Heart right ventricle (tissue), 16 donors: Measurements from ENCODE around the gene RHEB. TPM values are rescaled to one million over a fixed set of nuclear protein-coding genes. Genes with fewer than 3 reads are reported as not detected.

Experiments used
- ATAC-seq, 8 donors: fragments of 200-7000 bp; cut with Tn5 transposase; one replicate each; pipeline ENCODE4 v1.9.1; 2020; ENCODE audit warnings: mild to moderate bottlenecking in 8 of 8, moderate library complexity in 8 of 8, moderate number of reproducible peaks in 1 of 8
- DNase-seq, 2 donors: peaks; one replicate each; pipeline ENCODE4 v3.0.0-alpha.2; 2020
- H3K27ac ChIP-seq, 10 donors: fragments of 200-600 bp; sonication (generic) in 2 of 10; one replicate each; pipeline versions ENCODE4 v1.5.0 to v1.8.0; 2020 to 2022; ENCODE audit warnings: mild to moderate bottlenecking in 3 of 10
- H3K27me3 ChIP-seq, 7 donors: fragments of 200-600 bp; one replicate each; pipeline ENCODE4 v1.8.0; 2021 to 2022; ENCODE audit warnings: mild to moderate bottlenecking in 2 of 7
- H3K36me3 ChIP-seq, 9 donors: fragments of 200-600 bp; sonication (generic) in 1 of 9; one replicate each; pipeline versions ENCODE4 v1.5.0 to v1.8.0; 2020 to 2022; ENCODE audit warnings: mild to moderate bottlenecking in 2 of 9
- H3K4me1 ChIP-seq, 9 donors: fragments of 200-600 bp; sonication (generic) in 1 of 9; one replicate each; pipeline versions ENCODE4 v1.5.0 to v1.8.0; 2020 to 2022; ENCODE audit warnings: mild to moderate bottlenecking in 4 of 9
- H3K4me3 ChIP-seq, 10 donors: fragments of 200-600 bp; sonication (generic) in 2 of 10; one replicate each; pipeline versions ENCODE4 v1.5.0 to v1.8.0; 2020 to 2022; ENCODE audit warnings: mild to moderate bottlenecking in 7 of 10, moderate library complexity in 2 of 10
- H3K9me3 ChIP-seq, 11 donors: fragments of 200-600 bp in 10 of 11; sonication (generic) in 2 of 11; one replicate each; pipeline versions ENCODE4 v1.5.0 to v1.8.0; 2013 to 2022; ENCODE audit warnings: mild to moderate bottlenecking in 2 of 11, control low read depth in 1 of 11, moderate library complexity in 1 of 11
- CTCF ChIP-seq, 9 donors: fragments of 200-600 bp; sonication (generic) in 2 of 9; IDR thresholded peaks; one replicate each; pipeline versions ENCODE4 v1.5.0 to v1.8.0; 2021 to 2022; ENCODE audit warnings: antibody characterized with exemption in 9 of 9, mild to moderate bottlenecking in 5 of 9, moderate library complexity in 1 of 9
- WGBS, 2 donors: extraction: QIAGEN DNeasy Blood & Tissue Kit; methylation state at CpG; one replicate each; pipeline ENCODE4 v1.1.7; 2013; ENCODE audit warnings: inconsistent platforms in 1 of 2; 5-methylcytosine and 5-hydroxymethylcytosine counted together
- intact Hi-C, 10 donors: fragments of 100-400 bp; cut with DNase I; formaldehyde crosslinking; loops; one replicate each; pipeline versions ENCODE4 v1.11.1 to v1.14.2; 2022
- polyA plus RNA-seq, 2 donors: library from polyadenylated mRNA; stranded (reverse); fragments of 200-250 nt; gene quantifications; one replicate each; pipeline ENCODE4 v1.2.3, GENCODE V29; 2013
- total RNA-seq, 10 donors: library from RNA; stranded (reverse); fragmentation: NEBNext Ultra II Directional in 3 of 10; extraction: Animal tissue kit (Norgen Biotek cat#: 25700) in 3 of 10; gene quantifications; one replicate each; pipeline versions ENCODE4 v1.2.1 to v1.2.4, GENCODE V29; 2021 to 2023
- donor health status: Arrhythmogenic right ventricular cardiomyopathy.
- donor health status: ischemic (EF 13 %, LVEDD 7.1; RV severe dilation, severe dysfunction).
- donor health status: healthy with polysubstance abuse.
- donor health status: DM: no; HTN: yes; CAD: no.
- donor health status: DM: no; HTN: no; CAD: no.
- donor health status: ischemic (EF 25% LVEDD 6.9; RV normal size, moderate dysfunction).
- donor health status: ischemic (EF 25% LVEDD 5.7; RV mildly dilated, moderate dysfunction).
- donor health status: healthy.
- donor health status: DM: yes; HTN: yes; CAD: no.
- donor health status: Ischemic cardiomyopathy.
- donor health status: ischemic (EF 35%, LVEDD 5.7; RV mildly dilated, moderate dysfunction).
- donor health status: nonischemic (EF 11% LVEDD 7.7; RV severe dilation, severe dysfunction).
- donor health status: DM: yes; HTN: yes; CAD: no.
- donor health status: PGD.
- donor health status: ischemic (EF 29% LVEDD 5.4; RV normal size, mild dysfunction).
- donor health status: nonischemic (EF 23%, LVEDD 6.1; RV moderate dilation, normal function).

Gene RHEB
- total and polyA plus RNA-seq, 12 donors, result 56.0 to 174 (median 104) TPM

- H3K36me3 ChIP-seq, result no peaks in the 10 kb centered on the region
- intact Hi-C loops, result loop anchor here in 2 of 10 donors (5.0 kb wide), 1 partner anchor 53 kb away; no protein-coding TSS in a partner anchor
- TF ChIP-seq CTCF (IDR thresholded peaks at IDR 0.05), result no peak
- 92% methylated on average over 20 of the region's 20 CpGs for WGBS, 2 donors
- peaks cover 0 to 29% (median 26%) of the 10 kb centered on the region in 7 donors for H3K27me3 ChIP-seq
- ATAC-seq (no peak), DNase-seq (no peak)
- no peak overlapping the region for H3K4me3 ChIP-seq
- H3K27ac ChIP-seq, result no peak overlapping the region
- H3K4me1 ChIP-seq, result peaks cover 0 to 20% (median 14%) of the 10 kb centered on the region in 9 donors
- no peaks in the 10 kb centered on the region for H3K9me3 ChIP-seq
Observed at GRCh38 chr7:151435103-151435916, 84.4 kb downstream of the RHEB start.

- intact Hi-C loops, result no loop called here
- Histone ChIP-seq H3K27me3 (peaks cover 0 to 21% (median 20%) of the 10 kb centered on the region in 7 donors), H3K4me3 (no peak overlapping the region), H3K4me1 (peaks cover 0 to 16% (median 8%) of the 10 kb centered on the region in 9 donors), H3K9me3 (no peaks in the 10 kb centered on the region), H3K27ac (no peak overlapping the region), H3K36me3 (no peaks in the 10 kb centered on the region)
- DNase-seq, result no peak
- WGBS, 2 donors, result 91 to 94% methylated on average over 4 of the region's 4 CpGs
- no peak for TF ChIP-seq CTCF (IDR thresholded peaks at IDR 0.05)
- no peak for ATAC-seq
Observed at GRCh38 chr7:151434549-151434948, 85.1 kb downstream of the RHEB start.

- no peak for TF ChIP-seq CTCF (IDR thresholded peaks at IDR 0.05)
- H3K4me3 ChIP-seq, result no peak overlapping the region
- DNase-seq, result no peak
- no peak for ATAC-seq
- H3K4me1 ChIP-seq, result peaks cover 0 to 19% (median 8%) of the 10 kb centered on the region in 9 donors
- H3K9me3 ChIP-seq, result no peaks in the 10 kb centered on the region
- intact Hi-C loops, result no loop called here
- H3K27me3 ChIP-seq, result peaks cover 0 to 15% (median 13%) of the 10 kb centered on the region in 7 donors
- no peak overlapping the region for H3K27ac ChIP-seq
- WGBS, 2 donors, result 90 to 91% methylated on average over 15 of the region's 15 CpGs
- no peaks in the 10 kb centered on the region for H3K36me3 ChIP-seq
Observed at GRCh38 chr7:151433721-151434400, 85.8 kb downstream of the RHEB start.

GRCh38 chr7:151432658-151433521, 86.8 kb downstream of the RHEB start:
- ATAC-seq (no peak), DNase-seq (no peak)
- intact Hi-C loops, result no loop called here
- Histone ChIP-seq H3K27me3 (peaks cover 0 to 10% (median 7%) of the 10 kb centered on the region in 7 donors), H3K36me3 (no peaks in the 10 kb centered on the region), H3K27ac (no peak overlapping the region), H3K4me3 (no peak overlapping the region), H3K4me1 (peaks cover 0 to 26% (median 8%) of the 10 kb centered on the region in 9 donors), H3K9me3 (no peaks in the 10 kb centered on the region)
- no peak for TF ChIP-seq CTCF (IDR thresholded peaks at IDR 0.05)
- 75 to 81% methylated on average over 14 of the region's 14 CpGs for WGBS, 2 donors
